ENCODE measurements around the gene MACROD2.

- TF ChIP-seq CTCF (IDR thresholded peaks at IDR 0.05): no peak
- TF ChIP-seq EP300 (IDR thresholded peaks at IDR 0.05): no peak
- TF ChIP-seq POLR2A (IDR thresholded peaks at IDR 0.05): no peak
Observed at GRCh38 chr20:16064989-16065707, 2069.8 kb downstream of the MACROD2 start.

Data from ovary (tissue), 3 donors.